ENCODE measurements around the gene LACTBL1.
"Not testable (repeated sequence)": the region's sequence is repeated elsewhere in the genome, so short reads cannot be mapped to it uniquely, and the experiment has no call there.

Gene LACTBL1

GRCh38 chr1:23013657-23014056, 41.0 kb upstream of the LACTBL1 start:
- Histone ChIP-seq H3K9me3 (replicated peaks; ENCODE audit: insufficient read depth, low read length) (no peaks in the 10 kb centered on the region), H3K9me2 (replicated peaks; ENCODE audit: insufficient read depth, low read length) (no peaks in the 10 kb centered on the region), H3K4me2 (ENCODE audit: low read depth, low read length) (no peak overlapping the region), H4K20me1 (ENCODE audit: insufficient read depth, low read length) (no peaks in the 10 kb centered on the region), H3K27me3 (replicated peaks; ENCODE audit: insufficient read depth, low read length) (peaks cover 26% of the 10 kb centered on the region; the same call in 1 of the 2 replicates), H3K36me3 (replicated peaks; ENCODE audit: insufficient read depth, low read length) (no peaks in the 10 kb centered on the region), H3K27ac (ENCODE audit: low read length) (no peak overlapping the region), H3K79me2 (ENCODE audit: low read length) (no peaks in the 10 kb centered on the region), H2AFZ (ENCODE audit: low read length) (no peak overlapping the region), H3K9ac (ENCODE audit: low read length) (no peak overlapping the region), H3F3A (ENCODE audit: insufficient read depth, low read length) (peaks cover 9% of the 10 kb centered on the region), H3K4me3 (ENCODE audit: low read length) (no peak overlapping the region), H3K4me1 (ENCODE audit: low read length) (peaks cover 3% of the 10 kb centered on the region; the same call in 1 of the 2 replicates)
- TF ChIP-seq EZH2phosphoT487 (IDR thresholded peaks at IDR 0.05; ENCODE audit: low read length) (no peak), EZH2 (optimal IDR thresholded peaks at IDR 0.05; ENCODE audit: low read depth, low read length) (no peak), CTCF (IDR thresholded peaks at IDR 0.05; ENCODE audit: low read length) (no peak)
- no peak for DNase-seq

- H3K27me3 ChIP-seq (replicated peaks; ENCODE audit: insufficient read depth, low read length): peaks cover 43% of the 10 kb centered on the region
- H3K36me3 ChIP-seq (replicated peaks; ENCODE audit: insufficient read depth, low read length); H3K9me3 ChIP-seq (replicated peaks; ENCODE audit: insufficient read depth, low read length); H3F3A ChIP-seq (ENCODE audit: insufficient read depth, low read length); H3K4me3 ChIP-seq (ENCODE audit: low read length); H3K9ac ChIP-seq (ENCODE audit: low read length); H2AFZ ChIP-seq (ENCODE audit: low read length); H3K4me2 ChIP-seq (ENCODE audit: low read depth, low read length); H3K27ac ChIP-seq (ENCODE audit: low read length); H3K9me2 ChIP-seq (replicated peaks; ENCODE audit: insufficient read depth, low read length); DNase-seq; H4K20me1 ChIP-seq (ENCODE audit: insufficient read depth, low read length); H3K4me1 ChIP-seq (ENCODE audit: low read length); H3K79me2 ChIP-seq (ENCODE audit: low read length): not testable (repeated sequence)
These were observed 37.4 kb upstream of the LACTBL1 start for GRCh38 chr1:23010025-23010424.

GRCh38 chr1:23008901-23009300, 36.2 kb upstream of the LACTBL1 start:
- H4K20me1 ChIP-seq (ENCODE audit: insufficient read depth, low read length): no peaks in the 10 kb centered on the region
- peaks cover 3% of the 10 kb centered on the region; the same call in 1 of the 2 replicates for H3K4me1 ChIP-seq (ENCODE audit: low read length)
- no peaks in the 10 kb centered on the region for H3K79me2 ChIP-seq (ENCODE audit: low read length)
- peaks cover 43% of the 10 kb centered on the region for H3K27me3 ChIP-seq (replicated peaks; ENCODE audit: insufficient read depth, low read length)
- H3K4me2 ChIP-seq (ENCODE audit: low read depth, low read length): no peak overlapping the region
- no peak overlapping the region for H2AFZ ChIP-seq (ENCODE audit: low read length)
- H3K27ac ChIP-seq (ENCODE audit: low read length): no peak overlapping the region
- H3K36me3 ChIP-seq (replicated peaks; ENCODE audit: insufficient read depth, low read length): no peaks in the 10 kb centered on the region
- no peak for DNase-seq
- H3F3A ChIP-seq (ENCODE audit: insufficient read depth, low read length): peaks cover 9% of the 10 kb centered on the region
- H3K9me2 ChIP-seq (replicated peaks; ENCODE audit: insufficient read depth, low read length): no peaks in the 10 kb centered on the region
- H3K9ac ChIP-seq (ENCODE audit: low read length): no peak overlapping the region
- H3K4me3 ChIP-seq (ENCODE audit: low read length): no peak overlapping the region
- TF ChIP-seq CTCF (IDR thresholded peaks at IDR 0.05; ENCODE audit: low read length) (no peak), EZH2phosphoT487 (IDR thresholded peaks at IDR 0.05; ENCODE audit: low read length) (no peak)
- H3K9me3 ChIP-seq (replicated peaks; ENCODE audit: insufficient read depth, low read length): no peaks in the 10 kb centered on the region

- Histone ChIP-seq H3K9me3 (replicated peaks; ENCODE audit: insufficient read depth, low read length) (no peaks in the 10 kb centered on the region), H3K4me1 (ENCODE audit: low read length) (peaks cover 3% of the 10 kb centered on the region; the same call in 1 of the 2 replicates), H3K27me3 (replicated peaks; ENCODE audit: insufficient read depth, low read length) (peaks cover 34% of the 10 kb centered on the region), H4K20me1 (ENCODE audit: insufficient read depth, low read length) (no peaks in the 10 kb centered on the region), H3K4me3 (ENCODE audit: low read length) (no peak overlapping the region), H3K9ac (ENCODE audit: low read length) (no peak overlapping the region), H3K36me3 (replicated peaks; ENCODE audit: insufficient read depth, low read length) (no peaks in the 10 kb centered on the region), H2AFZ (ENCODE audit: low read length) (no peak overlapping the region), H3K4me2 (ENCODE audit: low read depth, low read length) (no peak overlapping the region), H3F3A (ENCODE audit: insufficient read depth, low read length) (peaks cover 9% of the 10 kb centered on the region), H3K79me2 (ENCODE audit: low read length) (no peaks in the 10 kb centered on the region), H3K27ac (ENCODE audit: low read length) (no peak overlapping the region), H3K9me2 (replicated peaks; ENCODE audit: insufficient read depth, low read length) (no peaks in the 10 kb centered on the region)
- DNase-seq: no peak
- TF ChIP-seq EZH2 (optimal IDR thresholded peaks at IDR 0.05; ENCODE audit: low read depth, low read length) (no peak), CTCF (IDR thresholded peaks at IDR 0.05; ENCODE audit: low read length) (no peak), EZH2phosphoT487 (IDR thresholded peaks at IDR 0.05; ENCODE audit: low read length) (no peak)
These were observed 34.4 kb upstream of the LACTBL1 start for GRCh38 chr1:23007106-23007505.

GRCh38 chr1:23004769-23005168, 32.1 kb upstream of the LACTBL1 start:
- not testable (repeated sequence) for DNase-seq; H2AFZ ChIP-seq (ENCODE audit: low read length); H3K4me3 ChIP-seq (ENCODE audit: low read length); H3F3A ChIP-seq (ENCODE audit: insufficient read depth, low read length); H3K4me1 ChIP-seq (ENCODE audit: low read length); H4K20me1 ChIP-seq (ENCODE audit: insufficient read depth, low read length); H3K27ac ChIP-seq (ENCODE audit: low read length); H3K9me2 ChIP-seq (replicated peaks; ENCODE audit: insufficient read depth, low read length); H3K9me3 ChIP-seq (replicated peaks; ENCODE audit: insufficient read depth, low read length); H3K79me2 ChIP-seq (ENCODE audit: low read length); H3K9ac ChIP-seq (ENCODE audit: low read length); H3K4me2 ChIP-seq (ENCODE audit: low read depth, low read length); H3K36me3 ChIP-seq (replicated peaks; ENCODE audit: insufficient read depth, low read length)
- peaks cover 28% of the 10 kb centered on the region for H3K27me3 ChIP-seq (replicated peaks; ENCODE audit: insufficient read depth, low read length)

All from MM.1S (cell line).